ENCODE measurements around the gene CBX5. TPM values are rescaled to one million over a fixed set of nuclear protein-coding genes. Genes with fewer than 3 reads are reported as not detected.

CBX5 gene
- total and polyA plus RNA-seq, 12 donors: 13.4 to 53.5 (median 49.1) TPM

DNA sequence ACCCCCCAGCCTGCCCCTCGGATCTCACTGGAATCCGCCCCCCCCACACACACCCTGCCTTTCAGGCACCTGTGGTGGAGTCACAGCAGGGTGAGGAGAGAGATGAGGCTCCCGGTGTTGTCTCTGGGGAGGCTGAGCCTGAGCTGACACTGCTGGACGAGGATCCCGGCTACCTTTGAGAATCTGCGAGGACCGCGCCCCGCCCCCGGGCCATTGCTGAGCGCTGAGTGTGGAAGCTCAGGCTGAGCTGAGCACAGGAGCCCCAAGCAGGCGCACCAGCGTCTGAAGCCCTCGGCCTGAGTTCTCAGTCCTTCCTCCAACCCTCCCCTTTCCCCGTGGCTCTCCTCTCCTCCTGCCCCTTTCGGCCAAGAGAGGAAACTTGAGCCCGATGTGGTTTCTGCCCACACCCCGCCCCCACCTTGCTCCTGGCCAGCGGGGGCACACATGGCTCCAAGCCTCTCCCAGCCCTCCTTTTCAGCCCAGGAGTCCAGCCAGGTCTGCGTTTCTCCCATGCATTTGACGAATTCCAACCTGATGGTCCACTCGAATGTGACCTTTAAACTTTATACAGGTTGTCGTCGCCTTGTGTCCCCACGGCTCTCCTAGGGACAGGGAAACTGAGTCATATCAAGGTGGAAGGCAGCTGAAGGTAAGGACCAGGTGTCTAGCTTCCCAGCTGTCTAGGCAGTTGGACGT, 21.0 kb upstream of the CBX5 start, which contains the start of gene NFE2:
NFE2 (minus strand) TSS at position 284 of the 696 bp plus-strand sequence. CDS start 5,767 bp downstream, outside the sequence.
- peak; percentile 48 to 68 (median 60) for ATAC-seq
- TF ChIP-seq CTCF (IDR thresholded peaks at IDR 0.05): no peak
- Histone ChIP-seq H3K36me3 (no peaks in the 10 kb centered on the region), H3K27me3 (peaks cover 7 to 49% (median 31%) of the 10 kb centered on the region in 7 donors), H3K4me1 (peaks cover 0 to 45% (median 8%) of the 10 kb centered on the region in 9 donors), H3K9me3 (no peaks in the 10 kb centered on the region), H3K27ac (peak within 1 kb of the TSS in 2 of 10 donors; percentile 4 to 76), H3K4me3 (peak within 1 kb of the TSS in 7 of 10 donors; percentile 22 to 49 (median 31))
- intact Hi-C loops (cut with DNase I): no loop called here
- WGBS, 2 donors: 5 to 7% methylated on average over 26 of the region's 26 CpGs
- peak in 1 of 2 donors; percentile 34 for DNase-seq

- ATAC-seq (no peak), DNase-seq (no peak)
- 49 to 50% methylated on average over 3 of the region's 3 CpGs for WGBS, 2 donors
- peak overlapping the region in 2 of 10 donors; percentile 4 to 76 for H3K27ac ChIP-seq
- H3K27me3 ChIP-seq: peaks cover 7 to 49% (median 31%) of the 10 kb centered on the region in 7 donors
- peak overlapping the region in 6 of 10 donors; percentile 29 to 49 (median 34) for H3K4me3 ChIP-seq
- no peaks in the 10 kb centered on the region for H3K9me3 ChIP-seq
- H3K36me3 ChIP-seq: no peaks in the 10 kb centered on the region
- intact Hi-C loops (cut with DNase I): no loop called here
- H3K4me1 ChIP-seq: peaks cover 0 to 45% (median 8%) of the 10 kb centered on the region in 9 donors
- no peak for TF ChIP-seq CTCF (IDR thresholded peaks at IDR 0.05)
Observed at GRCh38 chr12:54300225-54300731, 20.4 kb upstream of the CBX5 start.

GRCh38 chr12:54299515-54300224, 19.7 kb upstream of the CBX5 start:
- no peak for DNase-seq
- peak overlapping the region in 1 of 10 donors; percentile 49 for H3K4me3 ChIP-seq
- no peak for ATAC-seq
- no peak for TF ChIP-seq CTCF (IDR thresholded peaks at IDR 0.05)
- H3K4me1 ChIP-seq: peaks cover 0 to 40% (median 7%) of the 10 kb centered on the region in 9 donors
- H3K27ac ChIP-seq: peak overlapping the region in 2 of 10 donors; percentile 4 to 76
- intact Hi-C loops (cut with DNase I): loop anchor here in 4 of 10 donors (10.0 kb wide), 1 partner anchor 65 kb away; the partner anchor contains the start of gene GPR84 (in 4 of the 4)
- H3K9me3 ChIP-seq: no peaks in the 10 kb centered on the region
- H3K36me3 ChIP-seq: no peaks in the 10 kb centered on the region
- 68 to 75% methylated on average over 8 of the region's 8 CpGs for WGBS, 2 donors
- peaks cover 7 to 48% (median 31%) of the 10 kb centered on the region in 7 donors for H3K27me3 ChIP-seq

DNA sequence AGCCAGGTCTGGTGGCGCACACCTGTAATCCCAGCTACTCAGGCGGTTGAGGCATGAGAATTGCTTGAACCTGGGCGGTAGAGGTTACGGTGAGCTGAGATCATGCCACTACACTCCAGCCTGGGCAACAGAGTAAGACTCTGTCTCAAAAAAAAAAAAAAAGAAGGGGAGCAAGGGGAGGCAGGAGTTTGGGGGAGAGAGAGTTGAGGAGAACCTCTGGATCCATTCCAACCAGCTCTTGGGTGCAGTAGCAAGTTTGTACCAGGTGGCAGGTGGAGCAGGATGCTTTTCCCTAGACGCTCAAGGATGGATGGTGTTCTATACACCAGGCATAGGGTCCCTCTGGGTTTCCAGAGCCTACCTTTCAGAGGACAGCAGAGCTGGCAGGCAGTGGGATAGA, 19.0 kb upstream of the CBX5 start:
- Histone ChIP-seq H3K4me3 (peak overlapping the region in 1 of 10 donors; percentile 49), H3K9me3 (no peaks in the 10 kb centered on the region), H3K4me1 (peaks cover 0 to 34% (median 7%) of the 10 kb centered on the region in 9 donors), H3K27me3 (peaks cover 7 to 41% (median 31%) of the 10 kb centered on the region in 7 donors), H3K36me3 (no peaks in the 10 kb centered on the region), H3K27ac (peak overlapping the region in 1 of 10 donors; percentile 76)
- no peak for TF ChIP-seq CTCF (IDR thresholded peaks at IDR 0.05)
- WGBS, 2 donors: 88 to 95% methylated on average over 5 of the region's 5 CpGs
- ATAC-seq: no peak
- no peak for DNase-seq
- intact Hi-C loops (cut with DNase I): loop anchor here in 4 of 10 donors (10.0 kb wide), 1 partner anchor 66 kb away; the partner anchor contains the start of gene GPR84 (in 4 of the 4)

Data from heart right ventricle (tissue), 16 donors.